Trophoblast cell (in vitro differentiated cells and primary cell): ENCODE results near the gene KRAS.

Source experiments
- DNase-seq, 2 donors: peaks; one replicate each; pipeline ENCODE4 v3.0.0-alpha.2; 2016
- H2AFZ ChIP-seq: 2 replicates; pipeline ENCODE4 v1.6.1; 2013; ENCODE audit warnings: low read length, moderate library complexity, mild to moderate bottlenecking; ENCODE audit not compliant: insufficient read depth, poor library complexity
- H2AK5ac ChIP-seq: 2 replicates; pipeline ENCODE4 v1.6.1; 2013; ENCODE audit warnings: mild to moderate bottlenecking, low read length
- H2BK120ac ChIP-seq: 2 replicates; pipeline ENCODE4 v1.6.1; 2013; ENCODE audit warnings: low read length, mild to moderate bottlenecking, moderate library complexity; ENCODE audit not compliant: insufficient read depth, poor library complexity
- H2BK12ac ChIP-seq: 2 replicates; pipeline ENCODE4 v1.6.1; 2013; ENCODE audit warnings: mild to moderate bottlenecking, low read length, moderate library complexity
- H2BK5ac ChIP-seq: 2 replicates; pipeline ENCODE4 v1.6.1; 2013; ENCODE audit warnings: low read length, low read depth, moderate library complexity, mild to moderate bottlenecking; ENCODE audit not compliant: poor library complexity
- H3K14ac ChIP-seq: 2 replicates; pipeline ENCODE4 v1.6.1; 2013; ENCODE audit warnings: mild to moderate bottlenecking, low read length
- H3K18ac ChIP-seq: 2 replicates; pipeline ENCODE4 v1.6.1; 2013; ENCODE audit warnings: mild to moderate bottlenecking, low read length
- H3K23ac ChIP-seq: 2 replicates; pipeline ENCODE4 v1.6.1; 2013; ENCODE audit warnings: low read length
- H3K27ac ChIP-seq: 2 replicates; pipeline ENCODE4 v1.5.1; 2013; ENCODE audit warnings: low read depth, mild to moderate bottlenecking, inconsistent platforms, low read length, moderate library complexity
- H3K27me3 ChIP-seq: 2 replicates; pipeline ENCODE4 v1.6.1; 2013; ENCODE audit warnings: inconsistent platforms, mild to moderate bottlenecking, low read length, moderate library complexity; ENCODE audit not compliant: insufficient read depth
- H3K36me3 ChIP-seq, 2 experiments: 1 replicate in 1 of 2; 2 replicates in 1 of 2; pipeline ENCODE4 v1.6.1; 2013; ENCODE audit warnings: low read length in 2 of 2, mild to moderate bottlenecking in 2 of 2, moderate library complexity in 1 of 2; ENCODE audit not compliant: insufficient read depth in 2 of 2, control insufficient read depth in 1 of 2
- H3K4ac ChIP-seq: 2 replicates; pipeline ENCODE4 v1.6.1; 2013; ENCODE audit warnings: low read depth, mild to moderate bottlenecking, low read length, moderate library complexity
- H3K4me1 ChIP-seq, 2 experiments: 1 replicate in 1 of 2; 2 replicates in 1 of 2; pipeline ENCODE4 v1.6.1; 2013; ENCODE audit warnings: low read length in 2 of 2, mild to moderate bottlenecking in 2 of 2, moderate library complexity in 1 of 2; ENCODE audit not compliant: insufficient read depth in 2 of 2, control insufficient read depth in 1 of 2
- H3K4me2 ChIP-seq: 2 replicates; pipeline ENCODE4 v1.6.1; 2013; ENCODE audit warnings: inconsistent platforms, mild to moderate bottlenecking, low read length, moderate library complexity
- H3K4me3 ChIP-seq: 2 replicates; pipeline ENCODE4 v1.5.1; 2013; ENCODE audit warnings: mild to moderate bottlenecking, low read depth, low read length, inconsistent platforms
- H3K79me1 ChIP-seq: one replicate; pipeline ENCODE4 v1.6.1; 2013; ENCODE audit warnings: low read length
- H3K79me2 ChIP-seq: 2 replicates; pipeline ENCODE4 v1.6.1; 2013; ENCODE audit warnings: low read length, mild to moderate bottlenecking; ENCODE audit not compliant: control insufficient read depth, insufficient read depth, poor library complexity
- H3K9ac ChIP-seq: 2 replicates; pipeline ENCODE4 v1.6.1; 2013; ENCODE audit warnings: mild to moderate bottlenecking, low read length
- H3K9me3 ChIP-seq: 2 replicates; pipeline ENCODE4 v1.6.1; 2013; ENCODE audit warnings: low read depth, mild to moderate bottlenecking, control low read depth, inconsistent platforms, low read length; ENCODE audit not compliant: insufficient read depth
- H4K12ac ChIP-seq: 2 replicates; pipeline ENCODE4 v1.6.1; 2013; ENCODE audit warnings: low read depth, mild to moderate bottlenecking, low read length, moderate library complexity
- H4K8ac ChIP-seq: 2 replicates; pipeline ENCODE4 v1.6.1; 2013; ENCODE audit warnings: low read depth, mild to moderate bottlenecking, low read length, moderate library complexity
- H4K91ac ChIP-seq: one replicate; pipeline ENCODE4 v1.6.1; 2013; ENCODE audit warnings: low read depth, mild to moderate bottlenecking, low read length, moderate library complexity
- WGBS: extraction: QIAGEN DNeasy Blood & Tissue Kit; methylation state at CpG from one replicate; pipeline ENCODE4 v1.1.7; 2013; ENCODE audit warnings: missing lambda C conversion rate; ENCODE audit not compliant: insufficient read length, insufficient coverage; ENCODE audit errors: extremely low coverage; 5-methylcytosine and 5-hydroxymethylcytosine counted together

The KRAS gene

DNA sequence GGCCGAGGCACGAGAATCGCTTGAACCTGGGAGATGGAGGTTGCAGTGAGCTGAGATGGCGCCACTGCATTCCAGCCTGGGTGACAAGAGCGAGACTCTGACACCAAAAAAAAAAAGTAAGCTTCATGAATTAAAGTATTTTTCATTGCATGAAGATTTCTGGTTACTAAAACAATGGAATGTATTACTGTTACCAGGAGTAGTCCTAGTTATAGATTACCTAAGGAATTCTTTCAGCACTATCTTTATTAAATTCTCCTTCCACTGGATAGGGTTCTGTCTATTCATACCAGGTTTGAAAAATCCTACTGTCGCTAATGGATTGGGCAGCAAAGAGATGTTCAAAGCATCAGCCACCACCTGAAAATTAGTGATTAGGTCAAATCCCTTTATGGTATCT is 43.3 kb downstream of the KRAS start:
- WGBS, result no CpG with 5 or more reads among the region's 6 CpGs
- Histone ChIP-seq H2BK12ac (no peak overlapping the region), H2AFZ (no peak overlapping the region)

DNA sequence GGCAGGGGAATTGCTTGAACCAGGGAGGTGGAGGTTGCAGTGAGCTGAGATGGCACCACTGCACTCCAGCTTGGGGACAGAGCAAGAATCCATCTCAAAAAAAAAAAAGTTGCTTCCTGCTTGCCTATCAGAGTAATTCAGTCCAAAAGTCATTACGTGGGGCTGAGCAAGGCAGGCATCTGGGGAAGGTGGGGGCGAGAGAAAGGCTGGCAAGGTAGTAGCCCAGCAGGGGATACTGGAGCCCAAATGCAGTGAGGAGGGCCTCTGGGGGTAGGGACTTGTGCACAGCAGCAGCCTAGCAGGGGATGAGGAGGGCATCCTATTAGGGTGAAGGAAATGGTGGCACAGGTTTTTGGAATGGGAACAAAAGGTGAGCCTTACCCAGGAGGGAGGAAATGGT is 48.6 kb downstream of the KRAS start:
- H2BK120ac ChIP-seq, result no peak overlapping the region
- no peak overlapping the region for H3K4me3 ChIP-seq
- H3K4me1 ChIP-seq, result no peaks in the 10 kb centered on the region
- no peak overlapping the region for H3K18ac ChIP-seq
- H2AK5ac ChIP-seq, result no peak overlapping the region
- no peak overlapping the region for H2AFZ ChIP-seq
- H3K9me3 ChIP-seq, result no peaks in the 10 kb centered on the region
- no peaks in the 10 kb centered on the region for H3K79me2 ChIP-seq
- no peak overlapping the region for H3K27ac ChIP-seq
- no peak overlapping the region for H3K9ac ChIP-seq
- H3K4me2 ChIP-seq, result no peak overlapping the region
- no peak overlapping the region for H3K14ac ChIP-seq
- no peaks in the 10 kb centered on the region for H3K79me1 ChIP-seq
- H4K8ac ChIP-seq, result no peak overlapping the region
- H3K36me3 ChIP-seq, result peaks cover under 1 to 3% of the 10 kb centered on the region in 2 experiments
- no peak overlapping the region for H2BK5ac ChIP-seq
- no peak overlapping the region for H3K23ac ChIP-seq
- no peak for DNase-seq
- H4K91ac ChIP-seq, result no peak overlapping the region
- no peaks in the 10 kb centered on the region for H3K27me3 ChIP-seq
- WGBS, result no CpG with 5 or more reads among the region's 2 CpGs
- H3K4ac ChIP-seq, result no peak overlapping the region
- no peak overlapping the region for H2BK12ac ChIP-seq
- no peak overlapping the region for H4K12ac ChIP-seq

More for the DNA sequence above, 43.3 kb downstream of the KRAS start:
- H3K4me1 ChIP-seq, result no peaks in the 10 kb centered on the region
- no peak overlapping the region for H3K4me2 ChIP-seq
- H3K27ac ChIP-seq, result no peak overlapping the region
- peaks cover 2 to 6% of the 10 kb centered on the region in 2 experiments for H3K36me3 ChIP-seq
- H2BK120ac ChIP-seq, result no peak overlapping the region
- no peaks in the 10 kb centered on the region for H3K79me1 ChIP-seq
- no peak overlapping the region for H4K12ac ChIP-seq
- H3K79me2 ChIP-seq, result no peaks in the 10 kb centered on the region
- no peaks in the 10 kb centered on the region for H3K27me3 ChIP-seq
- H3K18ac ChIP-seq, result no peak overlapping the region
- H3K14ac ChIP-seq, result no peak overlapping the region
- H3K9ac ChIP-seq, result no peak overlapping the region
- DNase-seq, result no peak
- no peak overlapping the region for H4K91ac ChIP-seq
- no peak overlapping the region for H3K4ac ChIP-seq
- no peaks in the 10 kb centered on the region for H3K9me3 ChIP-seq
- no peak overlapping the region for H2BK5ac ChIP-seq
- no peak overlapping the region for H3K23ac ChIP-seq
- H3K4me3 ChIP-seq, result no peak overlapping the region
- H4K8ac ChIP-seq, result no peak overlapping the region
- no peak overlapping the region for H2AK5ac ChIP-seq

DNA sequence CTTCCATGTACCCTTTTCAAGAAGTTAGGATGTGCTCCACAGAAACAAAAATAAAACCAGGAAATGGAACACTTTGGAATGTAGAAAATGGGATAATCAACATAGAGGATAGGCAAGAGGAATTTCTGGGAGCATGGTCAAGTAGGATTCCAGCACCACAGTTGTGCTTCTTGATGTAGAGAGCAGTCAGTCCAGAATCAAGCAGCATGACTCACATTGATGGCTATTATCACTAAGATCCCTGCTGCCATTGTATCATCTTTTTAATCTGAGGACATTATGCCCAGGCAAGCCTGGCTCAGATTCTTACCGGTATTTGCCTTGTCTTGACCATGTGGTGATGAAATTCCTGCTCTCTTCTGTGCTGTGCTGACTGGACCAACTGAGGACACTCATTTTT is 50.0 kb downstream of the KRAS start:
- Histone ChIP-seq H3K27me3 (no peaks in the 10 kb centered on the region), H2AK5ac (no peak overlapping the region), H3K27ac (no peak overlapping the region), H4K91ac (no peak overlapping the region), H2BK5ac (no peak overlapping the region), H3K4me1 (no peaks in the 10 kb centered on the region), H3K79me2 (no peaks in the 10 kb centered on the region), H3K9ac (no peak overlapping the region), H3K4me2 (no peak overlapping the region), H3K9me3 (no peaks in the 10 kb centered on the region), H3K18ac (no peak overlapping the region), H2AFZ (no peak overlapping the region), H4K8ac (no peak overlapping the region), H3K14ac (no peak overlapping the region), H2BK120ac (no peak overlapping the region), H3K23ac (no peak overlapping the region), H3K4me3 (no peak overlapping the region), H3K79me1 (no peaks in the 10 kb centered on the region), H2BK12ac (no peak overlapping the region), H4K12ac (no peak overlapping the region), H3K36me3 (no peaks in the 10 kb centered on the region), H3K4ac (no peak overlapping the region)
- WGBS, result no CpG with 5 or more reads among the region's 1 CpG
- no peak for DNase-seq

DNA sequence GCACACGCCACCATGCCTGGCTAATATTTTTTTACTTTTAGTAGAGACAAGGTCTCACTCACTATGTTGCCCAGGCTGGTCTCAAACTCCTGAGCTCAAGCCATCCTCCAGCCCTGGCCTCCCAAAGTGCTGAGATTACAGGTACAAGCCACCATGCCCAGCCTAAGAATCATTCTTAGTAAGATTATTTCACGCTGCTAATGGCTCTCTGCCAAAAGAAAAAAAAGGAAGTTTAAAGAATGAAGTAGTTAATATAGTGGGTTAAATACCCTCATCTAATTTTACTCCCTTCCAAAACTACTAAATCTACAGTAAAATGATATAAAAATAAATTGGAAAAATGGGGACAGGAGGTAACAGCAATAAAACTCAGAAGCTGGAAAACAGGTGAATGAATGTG is 53.1 kb downstream of the KRAS start:
- no peak overlapping the region for H2BK12ac ChIP-seq
- no peak overlapping the region for H3K9ac ChIP-seq
- H3K79me1 ChIP-seq, result peaks cover 4% of the 10 kb centered on the region
- DNase-seq, result no peak
- H3K27me3 ChIP-seq, result no peaks in the 10 kb centered on the region
- H3K18ac ChIP-seq, result no peak overlapping the region
- no peak overlapping the region for H4K91ac ChIP-seq
- H4K8ac ChIP-seq, result no peak overlapping the region
- H3K4ac ChIP-seq, result no peak overlapping the region
- no peak overlapping the region for H2AFZ ChIP-seq
- no peak overlapping the region for H2AK5ac ChIP-seq
- no peak overlapping the region for H3K23ac ChIP-seq
- H3K14ac ChIP-seq, result no peak overlapping the region
- no peak overlapping the region for H3K27ac ChIP-seq
- H3K79me2 ChIP-seq, result peaks cover 2% of the 10 kb centered on the region
- no peak overlapping the region for H2BK5ac ChIP-seq
- WGBS, result no CpG with 5 or more reads among the region's 2 CpGs
- no peaks in the 10 kb centered on the region for H3K36me3 ChIP-seq
- no peak overlapping the region for H3K4me3 ChIP-seq
- peaks cover 2 to 3% of the 10 kb centered on the region in 2 experiments for H3K4me1 ChIP-seq
- H2BK120ac ChIP-seq, result no peak overlapping the region
- no peaks in the 10 kb centered on the region for H3K9me3 ChIP-seq
- no peak overlapping the region for H3K4me2 ChIP-seq
- no peak overlapping the region for H4K12ac ChIP-seq
